ENCODE data around the gene SP4.

SP4 gene

DNA sequence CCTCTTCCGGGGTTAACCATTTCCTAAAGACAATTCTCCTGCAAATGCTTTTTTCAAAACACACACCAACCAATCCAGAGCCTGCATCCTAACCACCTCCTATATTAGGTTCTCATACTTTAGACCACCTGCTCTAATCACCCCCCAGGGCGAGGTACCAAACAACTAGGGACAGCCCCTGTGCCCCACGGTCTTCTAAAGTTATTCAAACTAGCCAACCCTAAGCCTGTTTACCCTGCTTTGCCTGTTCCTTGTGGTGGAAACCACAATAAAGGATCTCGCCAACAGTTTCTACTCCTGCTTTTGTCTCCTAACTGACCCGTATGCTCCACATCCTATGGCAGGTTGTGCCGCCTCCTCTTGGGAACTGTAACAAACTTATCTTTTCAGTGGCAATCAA is 21.1 kb downstream of the SP4 start:
- DNase-seq, result no peak

DNA sequence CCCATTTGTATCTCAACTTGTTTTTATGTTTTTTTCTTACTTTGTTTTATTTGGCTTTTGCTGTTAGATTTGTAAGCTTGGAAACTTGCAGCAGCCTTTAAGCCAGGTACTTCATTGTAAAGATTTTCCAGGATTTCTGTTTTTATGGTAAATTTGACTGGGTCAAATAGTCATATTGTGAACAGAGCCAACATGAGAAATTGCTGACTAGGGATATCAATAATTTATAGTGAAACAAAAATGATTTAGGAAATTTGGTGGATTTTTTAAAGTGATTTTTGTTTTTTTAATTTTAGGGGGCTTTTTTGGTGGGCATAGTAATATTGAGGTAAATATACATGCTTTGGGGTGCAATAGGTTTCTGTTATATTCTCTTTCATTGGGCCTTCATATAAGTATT is 22.2 kb downstream of the SP4 start:
- no peak for DNase-seq

- DNase-seq, result no peak
These were observed 23.1 kb downstream of the SP4 start for GRCh38 chr7:21450941-21451340.

DNA sequence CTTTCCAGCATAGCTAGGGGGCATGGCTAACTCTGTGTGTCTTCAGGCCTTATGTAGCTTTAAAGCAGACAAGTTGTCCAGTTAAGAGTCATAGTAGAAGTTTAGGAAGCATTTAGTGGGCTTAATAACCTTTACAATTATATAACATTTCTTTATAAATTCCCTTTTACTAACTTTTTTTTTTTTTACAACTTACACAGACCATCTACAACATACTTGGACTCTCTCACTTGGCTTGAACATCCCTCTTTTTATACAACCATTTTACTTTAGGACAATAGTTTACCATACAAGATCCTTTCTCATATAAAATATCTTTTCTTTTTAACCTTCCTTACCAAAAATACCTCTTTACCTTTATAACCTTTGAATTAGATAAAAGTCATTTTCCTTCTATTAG is 26.3 kb downstream of the SP4 start:
- DNase-seq, result no peak

DNA sequence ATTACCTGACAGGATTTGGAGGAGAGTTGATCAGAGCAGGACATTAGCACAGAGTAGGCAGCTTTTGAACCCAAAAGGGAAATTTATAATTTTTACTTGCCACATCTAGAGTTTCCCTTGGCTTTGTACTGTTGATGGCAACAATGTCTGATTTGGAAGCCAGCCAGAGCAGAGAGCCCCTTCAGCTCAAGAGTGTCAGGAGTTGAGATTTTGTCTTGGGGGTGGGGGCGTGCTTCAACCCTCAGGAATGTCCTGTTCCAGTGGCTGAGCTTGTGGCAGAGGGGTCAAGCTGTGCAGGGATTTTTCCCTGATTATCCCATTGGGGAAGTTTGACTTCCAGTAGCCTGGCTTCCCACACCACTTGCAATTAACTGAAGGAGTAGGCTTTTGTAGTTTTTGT is 27.0 kb downstream of the SP4 start:
- DNase-seq, result no peak

DNA sequence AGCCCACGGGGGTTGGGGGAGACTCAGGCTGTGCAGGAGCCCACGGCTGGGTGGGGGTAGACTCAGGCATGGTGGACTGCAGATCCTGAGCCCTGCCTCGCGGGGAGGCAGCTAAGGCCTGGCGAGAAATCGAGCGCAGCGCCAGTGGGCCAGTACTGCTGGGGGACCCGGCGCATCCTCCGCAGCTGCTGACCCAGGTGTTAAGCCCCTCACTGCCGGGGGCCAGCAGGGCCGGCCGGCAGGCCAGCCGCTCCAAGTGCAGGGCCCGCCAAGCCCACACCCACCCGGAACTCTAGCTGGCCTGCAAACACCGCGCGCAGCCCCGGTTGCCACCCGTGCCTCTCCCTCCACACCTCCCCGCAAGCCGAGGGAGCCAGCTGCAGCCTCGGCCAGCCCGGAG is 33.4 kb downstream of the SP4 start:
- DNase-seq, result no peak

DNA sequence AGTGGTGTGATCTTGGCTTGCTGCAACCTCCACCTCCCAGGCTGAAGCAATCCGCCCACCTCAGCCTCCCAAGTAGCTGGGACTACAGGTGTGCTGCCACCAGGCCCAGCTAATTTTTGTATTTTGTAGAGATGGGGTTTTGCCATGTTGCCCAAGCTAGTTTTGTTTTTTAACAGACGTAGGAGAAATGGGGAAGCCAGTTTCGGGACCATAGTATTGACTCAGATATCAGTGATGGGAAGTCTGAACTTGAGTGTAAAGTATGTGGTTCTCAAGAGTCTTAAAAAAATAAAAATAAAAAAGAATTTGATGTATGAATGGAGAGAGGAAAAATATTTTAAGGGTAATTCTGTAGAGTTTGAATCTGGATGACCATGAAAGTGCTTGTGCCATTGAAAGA is 34.2 kb downstream of the SP4 start:
- no peak for DNase-seq

DNA sequence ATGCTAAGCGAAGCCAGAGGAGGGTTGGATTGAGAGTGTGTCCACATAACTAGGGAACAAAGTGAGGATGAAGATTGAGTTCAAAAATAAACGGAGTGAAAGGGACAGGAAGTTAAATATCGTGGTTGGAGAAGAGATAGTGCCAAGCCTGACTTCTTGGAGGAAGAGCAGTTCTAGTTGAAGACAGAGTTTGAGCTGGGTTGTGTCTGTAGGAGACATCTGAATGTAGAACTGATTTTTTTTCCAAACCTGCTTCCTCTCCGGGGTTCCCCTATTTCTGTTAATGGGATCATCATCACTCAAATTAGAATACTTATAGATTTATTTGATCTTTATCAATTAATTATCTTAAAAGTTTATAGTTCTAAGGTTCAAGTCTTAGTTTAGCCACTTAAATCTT is 35.6 kb downstream of the SP4 start:
- no peak for DNase-seq

- DNase-seq, result no peak
These were observed 41.1 kb downstream of the SP4 start for GRCh38 chr7:21468969-21469368.

- DNase-seq, result no peak
These were observed 42.0 kb downstream of the SP4 start for GRCh38 chr7:21469894-21470293.

GRCh38 chr7:21472029-21472428 is 44.1 kb downstream of the SP4 start:
- no peak for DNase-seq

DNA sequence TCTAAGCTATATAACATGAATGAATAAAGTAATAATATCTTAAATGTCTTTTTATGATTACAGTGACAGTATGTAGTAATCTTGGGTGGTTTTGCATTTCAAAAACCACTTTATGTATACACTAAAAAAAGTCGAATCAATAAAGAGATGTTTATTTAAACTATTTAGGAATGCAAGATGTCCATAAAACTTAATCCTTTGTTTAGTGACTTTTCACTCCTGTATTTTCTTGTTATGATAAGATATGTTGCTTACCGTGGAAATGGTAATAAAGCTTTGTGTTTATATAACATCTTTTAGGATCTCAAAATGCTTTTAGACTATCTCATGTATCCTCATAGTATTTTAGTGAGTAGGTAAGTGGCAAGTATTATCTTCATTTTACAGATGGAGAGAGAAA is 48.5 kb downstream of the SP4 start:
- no peak for DNase-seq

DNA sequence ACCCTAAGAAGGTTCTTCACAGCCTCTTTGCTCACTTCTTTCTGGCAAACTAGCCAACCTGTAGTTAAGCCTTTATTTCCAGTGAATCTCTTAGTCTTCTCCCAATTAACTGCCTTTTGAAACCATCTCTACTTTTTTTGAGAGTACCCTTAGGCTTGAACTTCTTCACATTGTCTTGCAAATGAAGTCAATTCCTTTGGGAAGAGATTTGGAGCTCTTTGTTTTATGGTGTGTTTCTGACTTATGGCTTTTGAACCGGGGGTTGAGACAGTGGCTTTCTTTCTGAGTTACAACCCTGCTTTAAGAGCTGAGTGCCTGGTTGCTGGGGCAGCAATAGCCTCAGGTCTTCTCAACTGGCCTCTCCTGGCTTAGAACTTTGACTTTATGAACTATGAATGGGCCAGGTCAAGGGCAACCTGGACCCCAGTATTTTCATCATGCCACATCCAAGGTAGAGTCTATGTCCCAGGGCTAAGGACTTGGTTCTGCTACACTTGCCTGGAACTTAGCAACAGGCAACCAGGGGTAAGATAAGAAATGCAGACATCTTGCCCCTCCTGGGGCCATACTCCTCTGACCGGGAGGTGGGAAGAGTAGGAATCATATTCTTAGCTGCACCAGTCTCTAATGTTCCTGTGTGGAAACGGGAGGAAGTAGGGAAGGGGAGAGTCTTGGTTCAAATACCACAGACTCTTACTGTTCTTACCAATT is 53.0 kb downstream of the SP4 start:
- no peak for DNase-seq

GRCh38 chr7:21486511-21486910 is 58.6 kb downstream of the SP4 start:
- DNase-seq, result no peak

- no peak for DNase-seq
These were observed 67.8 kb downstream of the SP4 start for GRCh38 chr7:21495731-21496130.

- DNase-seq, result no peak
These were observed 69.2 kb downstream of the SP4 start for GRCh38 chr7:21497072-21497471.

DNA sequence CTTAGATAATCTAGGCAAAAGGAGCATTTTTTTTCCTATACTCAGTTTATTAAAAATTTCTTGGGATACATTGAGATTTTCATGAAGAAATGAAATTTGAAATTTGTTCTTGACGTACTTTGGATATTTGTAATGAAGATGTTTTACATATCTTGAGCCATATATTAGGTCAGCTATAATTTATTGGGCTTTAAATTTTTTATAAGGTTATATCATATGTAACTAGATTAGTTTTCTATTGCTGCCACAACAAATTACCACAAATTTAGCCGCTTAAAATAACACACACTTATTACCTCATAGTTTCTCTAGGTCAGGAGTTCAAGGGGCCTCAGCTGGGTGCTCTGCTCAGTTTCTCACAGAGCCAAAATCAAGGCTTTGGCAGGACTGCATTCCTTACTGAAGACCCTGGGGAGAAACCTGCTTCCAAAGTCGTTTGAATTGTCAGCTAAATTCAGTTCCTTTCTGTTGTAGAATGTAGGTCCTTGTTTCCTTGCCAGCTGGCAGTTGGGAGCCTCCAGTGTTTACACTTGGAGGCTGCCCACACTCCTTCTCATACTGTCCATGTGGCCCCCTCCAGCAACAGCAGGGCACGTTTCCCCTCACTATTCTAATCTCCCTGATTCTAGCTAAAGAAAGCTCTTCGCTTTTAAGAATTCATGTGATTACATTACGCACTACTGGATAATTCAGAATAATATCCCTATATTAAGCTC is 72.4 kb downstream of the SP4 start:
- no peak for DNase-seq

- DNase-seq, result no peak
These were observed 76.1 kb downstream of the SP4 start for GRCh38 chr7:21504021-21504420.

GRCh38 chr7:21507627-21508343 is 79.9 kb downstream of the SP4 start:
- no peak for DNase-seq

- no peak for DNase-seq
These were observed 80.7 kb downstream of the SP4 start for GRCh38 chr7:21508538-21508937.

DNA sequence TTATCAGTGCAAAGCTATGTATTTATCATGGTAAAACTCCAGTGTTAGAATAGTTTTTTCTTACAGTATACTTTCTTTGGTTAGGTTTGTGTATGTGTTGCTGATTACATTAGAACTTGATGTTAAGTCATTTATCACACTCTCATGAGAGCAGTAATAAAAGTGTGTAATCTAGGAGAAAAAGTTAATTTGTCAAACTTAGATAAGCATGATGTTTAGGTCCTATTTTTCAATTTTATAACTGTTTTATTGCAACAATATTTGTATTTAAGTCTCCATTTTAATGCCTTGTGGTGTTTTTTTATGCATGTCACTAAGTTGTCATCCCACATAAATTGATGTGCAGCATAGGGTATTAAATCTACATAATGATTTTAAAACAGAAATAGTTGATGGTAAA is 86.2 kb downstream of the SP4 start:
- DNase-seq, result no peak

DNA sequence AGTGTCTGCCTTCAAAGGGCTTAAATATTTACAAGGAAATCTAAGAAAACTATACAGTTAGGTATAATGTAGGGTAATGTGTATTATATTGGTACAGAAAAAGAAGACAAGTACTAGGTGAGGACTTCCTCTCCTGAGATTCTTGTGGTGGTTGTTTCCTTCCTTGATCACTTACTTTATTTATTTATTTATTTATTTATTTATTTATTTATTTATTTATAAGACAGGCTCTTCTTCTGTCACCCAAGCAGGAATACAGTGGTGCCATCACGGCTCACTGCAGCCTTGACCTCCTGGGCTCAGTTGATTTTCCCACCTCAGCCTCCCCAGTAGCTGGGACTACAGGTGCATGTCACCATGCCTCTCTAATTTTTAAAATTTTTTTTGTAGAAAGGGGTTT is 96.8 kb downstream of the SP4 start:
- DNase-seq, result no peak

GRCh38 chr7:21526007-21526406 is 98.1 kb downstream of the SP4 start:
- DNase-seq, result no peak

GRCh38 chr7:21526448-21526847 is 98.6 kb downstream of the SP4 start:
- no peak for DNase-seq
